HepG2 (cell line): Measurements from ENCODE around the gene TENT4B.
A peak's percentile ranks its signal among the peaks of the same experiment; 100 is the strongest.

ENCODE experiments used
- MTA3 ChIP-seq: sonication (generic); formaldehyde crosslinking; IDR thresholded peaks from 2 replicates; pipeline ENCODE4 v1.4.0; 2020; ENCODE audit warnings: missing genetic modification reagents
- MYNN ChIP-seq: sonication (generic); formaldehyde crosslinking; IDR thresholded peaks from 2 replicates; pipeline ENCODE4 v1.4.0; 2020; ENCODE audit warnings: mild to moderate bottlenecking, low read depth, missing genetic modification reagents
- RCOR2 ChIP-seq: IDR thresholded peaks from 2 replicates; pipeline ENCODE4 v1.6.1; 2016; ENCODE audit warnings: missing biosample characterization, missing genetic modification reagents
- RFX1 ChIP-seq: fragments of 450-650 bp; IDR thresholded peaks from 2 replicates; pipeline ENCODE4 v1.6.1; 2017
- RNF2 ChIP-seq: fragments of 450-650 bp; conservative IDR thresholded peaks from 2 replicates; pipeline ENCODE4 v1.6.1; 2016; ENCODE audit warnings: low read depth
- ZNF138 ChIP-seq: sonication (generic); formaldehyde crosslinking; IDR thresholded peaks from 2 replicates; pipeline ENCODE4 v1.5.0; 2020; ENCODE audit warnings: mild to moderate bottlenecking, low read depth, missing genetic modification reagents
- ZNF709 ChIP-seq: sonication (generic); formaldehyde crosslinking; IDR thresholded peaks from 2 replicates; pipeline ENCODE4 v1.5.0; 2020; ENCODE audit warnings: mild to moderate bottlenecking, missing genetic modification reagents
- ZNF761 ChIP-seq: sonication (generic); formaldehyde crosslinking; conservative IDR thresholded peaks from 2 replicates; pipeline ENCODE4 v1.4.0; 2020; ENCODE audit warnings: mild to moderate bottlenecking, missing genetic modification reagents
- TF ChIP-seq, protein P1 (sequence below): IDR thresholded peaks from 2 replicates; pipeline ENCODE4 v1.6.1; 2016; ENCODE audit warnings: mild to moderate bottlenecking
- TF ChIP-seq, protein P2 (sequence below): sonication (generic); formaldehyde crosslinking; IDR thresholded peaks from 2 replicates; pipeline ENCODE4 v1.5.0; 2020; ENCODE audit warnings: mild to moderate bottlenecking, missing genetic modification reagents, moderate library complexity
- TF ChIP-seq, protein P3 (sequence below): sonication (generic); formaldehyde crosslinking; IDR thresholded peaks from 2 replicates; pipeline ENCODE4 v1.4.0; 2020; ENCODE audit warnings: mild to moderate bottlenecking, missing genetic modification reagents

DNA sequence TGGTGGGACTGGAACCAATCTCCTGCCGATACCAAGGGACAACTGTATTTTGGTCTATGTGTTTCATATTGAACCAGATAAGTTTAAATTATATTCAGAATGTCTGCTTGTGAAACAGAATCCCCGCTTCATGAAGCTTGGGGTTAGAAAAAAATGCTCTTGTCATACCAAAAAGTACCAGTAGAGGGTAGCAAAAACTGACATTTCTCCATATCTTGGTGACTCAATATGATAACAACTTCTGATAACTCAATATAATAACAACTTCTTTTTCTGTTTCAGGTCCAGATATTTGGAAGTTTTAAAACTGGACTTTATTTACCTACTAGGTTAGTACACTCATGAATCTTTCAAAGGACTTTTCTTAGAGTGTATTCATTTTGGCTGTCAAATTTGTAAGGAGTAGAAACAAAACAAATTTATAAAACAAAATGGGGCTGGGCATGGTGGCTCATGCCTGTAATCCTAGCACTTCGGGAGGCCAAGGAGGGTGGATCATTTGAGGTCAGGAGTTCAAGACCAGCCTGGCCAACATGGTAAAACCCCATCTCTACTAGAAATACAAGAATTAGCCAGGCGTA lies 60.9 kb downstream of the TENT4B start:
- TF ChIP-seq ZNF138 (CRISPR knock-in tag) (no peak), RNF2 (no peak), MTA3 (CRISPR knock-in tag) (no peak), RCOR2 (CRISPR knock-in tag) (no peak), RFX1 (no peak), ZNF709 (CRISPR knock-in tag) (no peak), MYNN (CRISPR knock-in tag) (no peak), ZNF761 (CRISPR knock-in tag) (no peak)
- TF ChIP-seq, protein P1, sequence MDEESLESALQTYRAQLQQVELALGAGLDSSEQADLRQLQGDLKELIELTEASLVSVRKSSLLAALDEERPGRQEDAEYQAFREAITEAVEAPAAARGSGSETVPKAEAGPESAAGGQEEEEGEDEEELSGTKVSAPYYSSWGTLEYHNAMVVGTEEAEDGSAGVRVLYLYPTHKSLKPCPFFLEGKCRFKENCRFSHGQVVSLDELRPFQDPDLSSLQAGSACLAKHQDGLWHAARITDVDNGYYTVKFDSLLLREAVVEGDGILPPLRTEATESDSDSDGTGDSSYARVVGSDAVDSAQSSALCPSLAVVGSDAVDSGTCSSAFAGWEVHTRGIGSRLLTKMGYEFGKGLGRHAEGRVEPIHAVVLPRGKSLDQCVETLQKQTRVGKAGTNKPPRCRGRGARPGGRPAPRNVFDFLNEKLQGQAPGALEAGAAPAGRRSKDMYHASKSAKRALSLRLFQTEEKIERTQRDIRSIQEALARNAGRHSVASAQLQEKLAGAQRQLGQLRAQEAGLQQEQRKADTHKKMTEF (CRISPR knock-in tag), result no peak
- TF ChIP-seq, protein P2, sequence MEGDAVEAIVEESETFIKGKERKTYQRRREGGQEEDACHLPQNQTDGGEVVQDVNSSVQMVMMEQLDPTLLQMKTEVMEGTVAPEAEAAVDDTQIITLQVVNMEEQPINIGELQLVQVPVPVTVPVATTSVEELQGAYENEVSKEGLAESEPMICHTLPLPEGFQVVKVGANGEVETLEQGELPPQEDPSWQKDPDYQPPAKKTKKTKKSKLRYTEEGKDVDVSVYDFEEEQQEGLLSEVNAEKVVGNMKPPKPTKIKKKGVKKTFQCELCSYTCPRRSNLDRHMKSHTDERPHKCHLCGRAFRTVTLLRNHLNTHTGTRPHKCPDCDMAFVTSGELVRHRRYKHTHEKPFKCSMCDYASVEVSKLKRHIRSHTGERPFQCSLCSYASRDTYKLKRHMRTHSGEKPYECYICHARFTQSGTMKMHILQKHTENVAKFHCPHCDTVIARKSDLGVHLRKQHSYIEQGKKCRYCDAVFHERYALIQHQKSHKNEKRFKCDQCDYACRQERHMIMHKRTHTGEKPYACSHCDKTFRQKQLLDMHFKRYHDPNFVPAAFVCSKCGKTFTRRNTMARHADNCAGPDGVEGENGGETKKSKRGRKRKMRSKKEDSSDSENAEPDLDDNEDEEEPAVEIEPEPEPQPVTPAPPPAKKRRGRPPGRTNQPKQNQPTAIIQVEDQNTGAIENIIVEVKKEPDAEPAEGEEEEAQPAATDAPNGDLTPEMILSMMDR (CRISPR knock-in tag), result peak; percentile 69
- TF ChIP-seq, protein P3, sequence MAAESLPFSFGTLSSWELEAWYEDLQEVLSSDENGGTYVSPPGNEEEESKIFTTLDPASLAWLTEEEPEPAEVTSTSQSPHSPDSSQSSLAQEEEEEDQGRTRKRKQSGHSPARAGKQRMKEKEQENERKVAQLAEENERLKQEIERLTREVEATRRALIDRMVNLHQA (CRISPR knock-in tag), result no peak
